HepG2 (cell line): ENCODE measurements around the gene KCNIP4. TPM values are rescaled to one million over a fixed set of nuclear protein-coding genes. Genes with fewer than 3 reads are reported as not detected.

Source experiments
- ATAC-seq: fragments of 200-7000 bp; cut with Tn5 transposase; 3 replicates; pipeline ENCODE4 v1.9.1; 2020; ENCODE audit warnings: mild to moderate bottlenecking, moderate library complexity
- BruUV-seq: library from RNA; stranded (reverse); fragments of 400-500 nt; replicated peaks from 2 replicates; lab custom pipeline; 2021; lab: Mats Ljungman, UMichigan
- CTCF ChIA-PET: fragments of 300-600 bp; formaldehyde crosslinking; extraction: SDS; loops from one replicate; lab custom pipeline; 2021; ENCODE audit warnings: low total read pairs, inconsistent platforms, low intra/inter-chr PET ratio; lab: Yijun Ruan, JAX
- POLR2A ChIA-PET: fragments of 350-600 bp; sonication (Branson Sonifier 250); formaldehyde crosslinking; loops from one replicate; lab custom pipeline; 2020; ENCODE audit warnings: antibody characterized with exemption, inconsistent platforms; lab: Yijun Ruan, JAX
- DNase-seq: peaks from one replicate; pipeline ENCODE4 v3.0.0-alpha.2; 2015; ENCODE audit warnings: low spot score
- FAIRE-seq: peaks from 3 replicates; lab custom pipeline; 2011; peaks lifted over from hg19 to GRCh38; lab: Jason Lieb, UNC
- H2AFZ ChIP-seq: one replicate; pipeline ENCODE4 v1.6.1; 2011; ENCODE audit warnings: low read length, inconsistent platforms
- H3K27ac ChIP-seq: fragments of 300-600 bp; 3 replicates; pipeline ENCODE4 v1.8.0; 2011; ENCODE audit warnings: mixed run types, mild to moderate bottlenecking, mixed read lengths, low read length, inconsistent platforms; ENCODE audit not compliant: insufficient read depth; ENCODE audit errors: extremely low read length
- H3K27me3 ChIP-seq, 2 experiments: fragments of 200-600 bp in 1 of 2; 2 replicates in 1 of 2; 3 replicates in 1 of 2; pipeline versions ENCODE4 v1.6.0 to v1.8.0; 2011; ENCODE audit warnings: low read length in 2 of 2, mild to moderate bottlenecking in 2 of 2, moderate library complexity in 2 of 2, inconsistent platforms in 1 of 2; ENCODE audit not compliant: insufficient read depth in 2 of 2, control insufficient read depth in 1 of 2
- H3K36me3 ChIP-seq, 2 experiments: fragments of 200-600 bp in 1 of 2; replicated peaks in 1 of 2; 2 replicates in 1 of 2; 3 replicates in 1 of 2; pipeline versions ENCODE4 v1.5.1 to v1.8.0; 2011; ENCODE audit warnings: low read length in 2 of 2, inconsistent platforms in 1 of 2; ENCODE audit not compliant: insufficient read depth in 2 of 2, control insufficient read depth in 1 of 2
- H3K4me1 ChIP-seq: 2 replicates; pipeline ENCODE4 v1.5.1; 2012; ENCODE audit warnings: low read length, inconsistent platforms; ENCODE audit not compliant: insufficient read depth
- H3K4me2 ChIP-seq: 2 replicates; pipeline ENCODE4 v1.6.0; 2011; ENCODE audit warnings: low read depth, low read length, inconsistent platforms
- H3K4me3 ChIP-seq, 3 experiments: fragments of 200-600 bp in 1 of 3; sonication (generic), shearing (Covaris generic) in 1 of 3; replicated peaks in 1 of 3; 2 replicates each; pipeline ENCODE4 v1.5.1; 2011 to 2016; ENCODE audit warnings: low read length in 3 of 3, inconsistent platforms in 2 of 3, low read depth in 2 of 3, mild to moderate bottlenecking in 2 of 3, control low read depth in 1 of 3, mixed read lengths in 1 of 3; ENCODE audit not compliant: insufficient read depth in 1 of 3
- H3K79me2 ChIP-seq: one replicate; pipeline ENCODE4 v1.6.1; 2011; ENCODE audit warnings: low read length, inconsistent platforms; ENCODE audit not compliant: insufficient read depth
- H3K9ac ChIP-seq: 2 replicates; pipeline ENCODE4 v1.6.0; 2011; ENCODE audit warnings: mild to moderate bottlenecking, low read depth, low read length, inconsistent platforms; ENCODE audit not compliant: insufficient read depth
- H3K9me3 ChIP-seq: 2 replicates; pipeline ENCODE4 v1.5.1; 2012; ENCODE audit warnings: mild to moderate bottlenecking, low read length
- H4K20me1 ChIP-seq: 2 replicates; pipeline ENCODE4 v1.6.0; 2011; ENCODE audit warnings: inconsistent platforms, mild to moderate bottlenecking, low read length, moderate library complexity; ENCODE audit not compliant: insufficient read depth
- FOSL1 ChIP-seq: sonication (generic); formaldehyde crosslinking; IDR thresholded peaks from 2 replicates; pipeline ENCODE4 v1.9.0; 2021; ENCODE audit warnings: missing genetic modification reagents, borderline replicate concordance
- HNRNPH1 ChIP-seq: fragments of 200-400 bp; formaldehyde crosslinking; optimal IDR thresholded peaks from 2 replicates; pipeline ENCODE3; 2017; ENCODE audit warnings: mild to moderate bottlenecking, low read depth, low read length
- ISL2 ChIP-seq: sonication (generic); formaldehyde crosslinking; IDR thresholded peaks from 2 replicates; pipeline ENCODE4 v1.5.0; 2020; ENCODE audit warnings: missing genetic modification reagents
- MTF2 ChIP-seq: sonication (generic); formaldehyde crosslinking; IDR thresholded peaks from 2 replicates; pipeline ENCODE4 v1.5.0; 2020; ENCODE audit warnings: missing genetic modification reagents, borderline replicate concordance
- NCOA1 ChIP-seq: sonication (generic); formaldehyde crosslinking; IDR thresholded peaks from 2 replicates; pipeline ENCODE4 v1.9.0; 2021; ENCODE audit warnings: missing genetic modification reagents
- POLR2AphosphoS2 ChIP-seq: IDR thresholded peaks from 2 replicates; pipeline ENCODE4 v1.6.1; 2011; ENCODE audit warnings: low read depth, low read length, improper control_type of control experiment
- ZFP41 ChIP-seq: sonication (generic); formaldehyde crosslinking; IDR thresholded peaks from 2 replicates; pipeline ENCODE4 v1.4.0; 2020; ENCODE audit warnings: mild to moderate bottlenecking, missing genetic modification reagents, borderline replicate concordance
- ZNF317 ChIP-seq: sonication (generic); formaldehyde crosslinking; IDR thresholded peaks from 2 replicates; pipeline ENCODE4 v1.5.0; 2020; ENCODE audit warnings: mild to moderate bottlenecking, missing genetic modification reagents
- ZNF792 ChIP-seq: IDR thresholded peaks from 2 replicates; pipeline ENCODE4 v1.6.1; 2016
- ZZZ3 ChIP-seq: sonication (generic); formaldehyde crosslinking; IDR thresholded peaks from 2 replicates; pipeline ENCODE4 v1.4.0; 2020; ENCODE audit warnings: missing genetic modification reagents, mild to moderate bottlenecking, borderline replicate concordance
- WGBS: methylation state at CpG from one replicate; pipeline ENCODE4 v1.1.6; 2017; ENCODE audit warnings: low lambda C conversion rate; 5-methylcytosine and 5-hydroxymethylcytosine counted together
- in situ Hi-C: cut with HindIII; loops from 2 replicates; pipeline ENCODE4 v1.10.0; 2017; ENCODE audit warnings: low pct_unique_long_range_greater_than_20kb; ENCODE audit not compliant: extremely low pct_ligation_motif_present
- intact Hi-C: fragments of 100-400 bp; cut with micrococcal nuclease; formaldehyde crosslinking; loops from one replicate; pipeline ENCODE4 v1.10.0; 2022; ENCODE audit not compliant: unreplicated experiment
- polyA plus RNA-seq, 8 experiments: library from polyadenylated mRNA; depleted of rRNA in 3 of 8; stranded (reverse) in 7 of 8; unstranded in 1 of 8; fragments of >200 nt; fragmentation: Illumina TruSeq in 4 of 8; extraction: Trizol in 4 of 8; gene quantifications; 2 replicates each; pipeline versions ENCODE4 v1.2.1 to v1.2.3, GENCODE V29; 2011 to 2016; ENCODE audit warnings: low read depth in 4 of 8, missing spikeins in 1 of 8, mixed read lengths in 1 of 8; ENCODE audit not compliant: insufficient read depth in 1 of 8
- total RNA-seq, 5 experiments: library from RNA; depleted of rRNA; stranded (reverse); fragments of >200 nt; fragmentation: Illumina TruSeq; extraction: Trizol; gene quantifications; 2 replicates each; pipeline ENCODE4 v1.2.3, GENCODE V29; 2016; ENCODE audit warnings: low read depth in 1 of 5
- TF ChIP-seq, protein P1 (sequence below): sonication (generic); formaldehyde crosslinking; IDR thresholded peaks from 2 replicates; pipeline ENCODE4 v1.5.0; 2020; ENCODE audit warnings: mild to moderate bottlenecking, missing genetic modification reagents, borderline replicate concordance
- TF ChIP-seq, protein P2 (sequence below): sonication (generic); formaldehyde crosslinking; conservative IDR thresholded peaks from 2 replicates; pipeline ENCODE4 v1.8.0; 2022; ENCODE audit warnings: low read depth, missing genetic modification reagents
- TF ChIP-seq, protein P3 (sequence below): sonication (generic); formaldehyde crosslinking; IDR thresholded peaks from 2 replicates; pipeline ENCODE4 v1.8.0; 2022; ENCODE audit warnings: mild to moderate bottlenecking, missing genetic modification reagents; ENCODE audit not compliant: insufficient replicate concordance
- TF ChIP-seq, protein P4 (sequence below): sonication (generic); formaldehyde crosslinking; IDR thresholded peaks from 2 replicates; pipeline ENCODE4 v1.8.1; 2023; ENCODE audit warnings: mild to moderate bottlenecking, inconsistent platforms, moderate library complexity, missing genetic modification reagents, borderline replicate concordance
- TF ChIP-seq, protein P5 (sequence below): sonication (generic); formaldehyde crosslinking; IDR thresholded peaks from 2 replicates; pipeline ENCODE4 v1.4.0; 2020; ENCODE audit warnings: missing genetic modification reagents
- TF ChIP-seq, protein P6 (sequence below): sonication (generic); formaldehyde crosslinking; IDR thresholded peaks from 2 replicates; pipeline ENCODE4 v1.4.0; 2020; ENCODE audit warnings: missing genetic modification reagents

Gene KCNIP4
- total and polyA plus RNA-seq, 2 of the 13 experiments (the other 11 are each of a cell fraction or from before 2014, with no cell fraction given) = 0.09 TPM; not detected in 1

DNA sequence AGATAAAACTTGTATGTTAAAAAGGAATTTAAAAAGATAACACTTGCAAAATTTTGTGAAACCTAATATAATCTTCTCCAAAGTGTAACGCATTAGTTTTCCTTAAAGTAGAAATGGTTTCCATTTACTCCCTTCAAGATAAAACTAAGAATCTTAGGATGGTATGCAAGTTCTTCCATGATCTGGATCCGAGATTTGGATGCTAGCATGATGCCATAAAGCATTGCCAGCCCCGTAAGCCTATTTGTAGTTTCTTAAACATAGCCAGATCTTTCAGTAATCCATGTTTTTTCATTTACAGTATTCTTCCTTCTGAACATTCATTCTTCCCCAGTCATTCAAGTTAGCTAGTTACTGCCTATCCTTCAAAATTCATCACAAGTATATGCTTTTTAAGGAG is 572.4 kb downstream of the KCNIP4 start:
- FAIRE-seq (no peak), DNase-seq (no peak), ATAC-seq (no peak)
- WGBS = 36% methylated on average over 3 of the region's 3 CpGs
- Histone ChIP-seq H3K4me1 (no peaks in the 10 kb centered on the region), H3K27me3 (no peaks in the 10 kb centered on the region), H4K20me1 (no peaks in the 10 kb centered on the region), H3K9me3 (peaks cover 32% of the 10 kb centered on the region)
- TF ChIP-seq ZFP41 (CRISPR knock-in tag) (no peak), FOSL1 (no peak), ZZZ3 (CRISPR knock-in tag) (no peak), ZNF792 (CRISPR knock-in tag) (no peak), HNRNPH1 (no peak), MTF2 (no peak), NCOA1 (CRISPR knock-in tag) (no peak), ZNF317 (CRISPR knock-in tag) (no peak), ISL2 (CRISPR knock-in tag) (no peak), POLR2AphosphoS2 (no peak)
- TF ChIP-seq, protein P1, sequence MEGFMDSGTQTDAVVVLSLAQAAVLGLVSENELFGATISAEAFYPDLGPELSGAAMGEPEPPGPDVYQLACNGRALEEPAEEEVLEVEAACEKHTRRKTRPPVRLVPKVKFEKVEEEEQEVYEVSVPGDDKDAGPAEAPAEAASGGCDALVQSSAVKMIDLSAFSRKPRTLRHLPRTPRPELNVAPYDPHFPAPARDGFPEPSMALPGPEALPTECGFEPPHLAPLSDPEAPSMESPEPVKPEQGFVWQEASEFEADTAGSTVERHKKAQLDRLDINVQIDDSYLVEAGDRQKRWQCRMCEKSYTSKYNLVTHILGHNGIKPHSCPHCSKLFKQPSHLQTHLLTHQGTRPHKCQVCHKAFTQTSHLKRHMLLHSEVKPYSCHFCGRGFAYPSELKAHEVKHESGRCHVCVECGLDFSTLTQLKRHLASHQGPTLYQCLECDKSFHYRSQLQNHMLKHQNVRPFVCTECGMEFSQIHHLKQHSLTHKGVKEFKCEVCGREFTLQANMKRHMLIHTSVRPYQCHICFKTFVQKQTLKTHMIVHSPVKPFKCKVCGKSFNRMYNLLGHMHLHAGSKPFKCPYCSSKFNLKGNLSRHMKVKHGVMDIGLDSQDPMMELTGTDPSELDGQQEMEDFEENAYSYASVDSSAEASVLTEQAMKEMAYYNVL (CRISPR knock-in tag) = no peak
- TF ChIP-seq, protein P2, sequence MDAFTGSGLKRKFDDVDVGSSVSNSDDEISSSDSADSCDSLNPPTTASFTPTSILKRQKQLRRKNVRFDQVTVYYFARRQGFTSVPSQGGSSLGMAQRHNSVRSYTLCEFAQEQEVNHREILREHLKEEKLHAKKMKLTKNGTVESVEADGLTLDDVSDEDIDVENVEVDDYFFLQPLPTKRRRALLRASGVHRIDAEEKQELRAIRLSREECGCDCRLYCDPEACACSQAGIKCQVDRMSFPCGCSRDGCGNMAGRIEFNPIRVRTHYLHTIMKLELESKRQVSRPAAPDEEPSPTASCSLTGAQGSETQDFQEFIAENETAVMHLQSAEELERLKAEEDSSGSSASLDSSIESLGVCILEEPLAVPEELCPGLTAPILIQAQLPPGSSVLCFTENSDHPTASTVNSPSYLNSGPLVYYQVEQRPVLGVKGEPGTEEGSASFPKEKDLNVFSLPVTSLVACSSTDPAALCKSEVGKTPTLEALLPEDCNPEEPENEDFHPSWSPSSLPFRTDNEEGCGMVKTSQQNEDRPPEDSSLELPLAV (CRISPR knock-in tag) = no peak
- TF ChIP-seq, protein P3, sequence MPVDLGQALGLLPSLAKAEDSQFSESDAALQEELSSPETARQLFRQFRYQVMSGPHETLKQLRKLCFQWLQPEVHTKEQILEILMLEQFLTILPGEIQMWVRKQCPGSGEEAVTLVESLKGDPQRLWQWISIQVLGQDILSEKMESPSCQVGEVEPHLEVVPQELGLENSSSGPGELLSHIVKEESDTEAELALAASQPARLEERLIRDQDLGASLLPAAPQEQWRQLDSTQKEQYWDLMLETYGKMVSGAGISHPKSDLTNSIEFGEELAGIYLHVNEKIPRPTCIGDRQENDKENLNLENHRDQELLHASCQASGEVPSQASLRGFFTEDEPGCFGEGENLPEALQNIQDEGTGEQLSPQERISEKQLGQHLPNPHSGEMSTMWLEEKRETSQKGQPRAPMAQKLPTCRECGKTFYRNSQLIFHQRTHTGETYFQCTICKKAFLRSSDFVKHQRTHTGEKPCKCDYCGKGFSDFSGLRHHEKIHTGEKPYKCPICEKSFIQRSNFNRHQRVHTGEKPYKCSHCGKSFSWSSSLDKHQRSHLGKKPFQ (CRISPR knock-in tag) = no peak
- TF ChIP-seq, protein P4, sequence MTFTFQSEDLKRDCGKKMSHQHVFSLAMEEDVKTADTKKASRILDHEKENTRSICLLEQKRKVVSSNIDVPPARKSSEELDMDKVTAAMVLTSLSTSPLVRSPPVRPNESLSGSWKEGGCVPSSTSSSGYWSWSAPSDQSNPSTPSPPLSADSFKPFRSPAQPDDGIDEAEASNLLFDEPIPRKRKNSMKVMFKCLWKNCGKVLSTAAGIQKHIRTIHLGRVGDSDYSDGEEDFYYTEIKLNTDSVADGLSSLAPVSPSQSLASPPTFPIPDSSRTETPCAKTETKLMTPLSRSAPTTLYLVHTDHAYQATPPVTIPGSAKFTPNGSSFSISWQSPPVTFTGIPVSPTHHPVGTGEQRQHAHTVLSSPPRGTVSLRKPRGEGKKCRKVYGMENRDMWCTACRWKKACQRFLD (CRISPR knock-in tag) = no peak
- TF ChIP-seq, protein P5, sequence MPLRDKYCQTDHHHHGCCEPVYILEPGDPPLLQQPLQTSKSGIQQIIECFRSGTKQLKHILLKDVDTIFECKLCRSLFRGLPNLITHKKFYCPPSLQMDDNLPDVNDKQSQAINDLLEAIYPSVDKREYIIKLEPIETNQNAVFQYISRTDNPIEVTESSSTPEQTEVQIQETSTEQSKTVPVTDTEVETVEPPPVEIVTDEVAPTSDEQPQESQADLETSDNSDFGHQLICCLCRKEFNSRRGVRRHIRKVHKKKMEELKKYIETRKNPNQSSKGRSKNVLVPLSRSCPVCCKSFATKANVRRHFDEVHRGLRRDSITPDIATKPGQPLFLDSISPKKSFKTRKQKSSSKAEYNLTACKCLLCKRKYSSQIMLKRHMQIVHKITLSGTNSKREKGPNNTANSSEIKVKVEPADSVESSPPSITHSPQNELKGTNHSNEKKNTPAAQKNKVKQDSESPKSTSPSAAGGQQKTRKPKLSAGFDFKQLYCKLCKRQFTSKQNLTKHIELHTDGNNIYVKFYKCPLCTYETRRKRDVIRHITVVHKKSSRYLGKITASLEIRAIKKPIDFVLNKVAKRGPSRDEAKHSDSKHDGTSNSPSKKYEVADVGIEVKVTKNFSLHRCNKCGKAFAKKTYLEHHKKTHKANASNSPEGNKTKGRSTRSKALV (CRISPR knock-in tag) = no peak
- TF ChIP-seq, protein P6, sequence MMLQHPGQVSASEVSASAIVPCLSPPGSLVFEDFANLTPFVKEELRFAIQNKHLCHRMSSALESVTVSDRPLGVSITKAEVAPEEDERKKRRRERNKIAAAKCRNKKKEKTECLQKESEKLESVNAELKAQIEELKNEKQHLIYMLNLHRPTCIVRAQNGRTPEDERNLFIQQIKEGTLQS (CRISPR knock-in tag) = no peak
- TF ChIP-seq, all 625 proteins: peak for 0
- Histone ChIP-seq H3K36me3 (no peaks in the 10 kb centered on the region), H2AFZ (no peak overlapping the region), H3K27ac (no peak overlapping the region), H3K79me2 (no peaks in the 10 kb centered on the region), H3K9ac (no peak overlapping the region), H3K4me2 (no peak overlapping the region), H3K4me3 (no peak overlapping the region)
- CTCF ChIA-PET = no interaction called here
- BruUV-seq = no TSS peak
- POLR2A ChIA-PET = no interaction called here
- in situ Hi-C loops = no loop called here
- intact Hi-C loops = no loop called here
